22Rv1 (cell line): Measurements from ENCODE around the gene DIRAS1.

Experiments
- ZFX ChIP-seq: fragments of 450-650 bp; IDR thresholded peaks from 2 replicates; pipeline ENCODE4 v1.6.1; 2017; ENCODE audit warnings: antibody characterized with exemption, borderline replicate concordance
- TF ChIP-seq, protein P1 (sequence below): fragments of 450-650 bp; IDR thresholded peaks from 2 replicates; pipeline ENCODE4 v1.5.1; 2017; ENCODE audit warnings: mild to moderate bottlenecking

DNA sequence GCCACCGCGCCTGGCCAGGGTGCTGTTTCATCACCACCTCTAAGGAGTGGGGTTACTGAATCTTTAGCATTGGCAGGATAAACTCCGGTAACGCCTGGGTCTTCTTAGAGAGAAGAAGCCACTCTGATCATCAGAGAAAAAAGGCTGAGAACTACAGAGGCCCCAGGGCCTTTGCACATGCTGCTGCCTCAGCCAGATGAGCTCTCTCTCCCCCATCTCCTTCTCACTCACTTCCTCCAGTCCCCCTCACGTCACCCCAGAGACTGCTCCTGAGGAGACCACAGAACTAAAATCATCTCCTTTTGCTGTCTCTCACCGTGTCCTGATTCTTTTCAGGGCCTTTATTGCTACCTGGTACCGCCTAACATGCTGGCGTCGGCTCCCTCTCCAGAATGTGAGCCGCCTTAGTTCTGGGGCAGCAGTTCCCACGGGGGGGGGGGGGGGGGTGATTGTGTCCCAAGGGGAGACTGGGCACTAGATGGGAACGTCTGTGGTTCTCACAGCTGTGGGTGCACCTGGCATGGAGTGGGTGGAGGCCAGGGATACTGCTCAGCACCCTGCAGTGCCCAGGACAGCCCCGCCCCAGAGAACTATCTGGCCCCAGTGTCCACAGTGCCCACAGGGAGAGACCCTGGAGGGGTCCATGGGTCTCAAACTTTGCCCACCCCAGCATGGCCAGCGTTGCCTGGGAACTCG lies 5.1 kb upstream of the DIRAS1 start:
- TF ChIP-seq, protein P1, sequence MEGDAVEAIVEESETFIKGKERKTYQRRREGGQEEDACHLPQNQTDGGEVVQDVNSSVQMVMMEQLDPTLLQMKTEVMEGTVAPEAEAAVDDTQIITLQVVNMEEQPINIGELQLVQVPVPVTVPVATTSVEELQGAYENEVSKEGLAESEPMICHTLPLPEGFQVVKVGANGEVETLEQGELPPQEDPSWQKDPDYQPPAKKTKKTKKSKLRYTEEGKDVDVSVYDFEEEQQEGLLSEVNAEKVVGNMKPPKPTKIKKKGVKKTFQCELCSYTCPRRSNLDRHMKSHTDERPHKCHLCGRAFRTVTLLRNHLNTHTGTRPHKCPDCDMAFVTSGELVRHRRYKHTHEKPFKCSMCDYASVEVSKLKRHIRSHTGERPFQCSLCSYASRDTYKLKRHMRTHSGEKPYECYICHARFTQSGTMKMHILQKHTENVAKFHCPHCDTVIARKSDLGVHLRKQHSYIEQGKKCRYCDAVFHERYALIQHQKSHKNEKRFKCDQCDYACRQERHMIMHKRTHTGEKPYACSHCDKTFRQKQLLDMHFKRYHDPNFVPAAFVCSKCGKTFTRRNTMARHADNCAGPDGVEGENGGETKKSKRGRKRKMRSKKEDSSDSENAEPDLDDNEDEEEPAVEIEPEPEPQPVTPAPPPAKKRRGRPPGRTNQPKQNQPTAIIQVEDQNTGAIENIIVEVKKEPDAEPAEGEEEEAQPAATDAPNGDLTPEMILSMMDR, result no peak
- no peak for TF ChIP-seq ZFX
